GM19463 (cell line): ENCODE measurements around the gene FHIT.

Experiments used
- ATAC-seq: cut with Tn5 transposase; IDR thresholded peaks from one replicate; pipeline ENCODE4 v1.9.1; 2021; ENCODE audit warnings: mild to moderate bottlenecking, moderate library complexity; ENCODE audit not compliant: unreplicated experiment

Gene FHIT

GRCh38 chr3:59927056-59927455 is 1324.2 kb downstream of the FHIT start:
- no peak for ATAC-seq

GRCh38 chr3:59925946-59926345 is 1325.3 kb downstream of the FHIT start:
- ATAC-seq: no peak

GRCh38 chr3:59922192-59922591 is 1329.1 kb downstream of the FHIT start:
- no peak for ATAC-seq

GRCh38 chr3:59920822-59921221 is 1330.4 kb downstream of the FHIT start:
- no peak for ATAC-seq

GRCh38 chr3:59919586-59919985 is 1331.7 kb downstream of the FHIT start:
- no peak for ATAC-seq

GRCh38 chr3:59914251-59914650 is 1337.0 kb downstream of the FHIT start:
- ATAC-seq: no peak

GRCh38 chr3:59913645-59914044 is 1337.6 kb downstream of the FHIT start:
- ATAC-seq: no peak

GRCh38 chr3:59908701-59909100 is 1342.6 kb downstream of the FHIT start:
- no peak for ATAC-seq

GRCh38 chr3:59908280-59908679 is 1343.0 kb downstream of the FHIT start:
- ATAC-seq: no peak

GRCh38 chr3:59904296-59904695 is 1347.0 kb downstream of the FHIT start:
- no peak for ATAC-seq

- ATAC-seq: no peak
Observed at GRCh38 chr3:59899061-59899460, 1352.2 kb downstream of the FHIT start.

- no peak for ATAC-seq
Observed at GRCh38 chr3:59895972-59896371, 1355.3 kb downstream of the FHIT start.

GRCh38 chr3:59894425-59895121 is 1356.7 kb downstream of the FHIT start:
- no peak for ATAC-seq

GRCh38 chr3:59890639-59891038 is 1360.6 kb downstream of the FHIT start:
- ATAC-seq: no peak

GRCh38 chr3:59886790-59887189 is 1364.5 kb downstream of the FHIT start:
- ATAC-seq: no peak

- no peak for ATAC-seq
Observed at GRCh38 chr3:59885899-59886400, 1365.3 kb downstream of the FHIT start.

GRCh38 chr3:59885101-59885500 is 1366.2 kb downstream of the FHIT start:
- ATAC-seq: no peak

GRCh38 chr3:59884409-59884808 is 1366.8 kb downstream of the FHIT start:
- ATAC-seq: no peak

- ATAC-seq: no peak
Observed at GRCh38 chr3:59882746-59883145, 1368.5 kb downstream of the FHIT start.

GRCh38 chr3:59880717-59881116 is 1370.5 kb downstream of the FHIT start:
- ATAC-seq: no peak

GRCh38 chr3:59879031-59879581 is 1372.1 kb downstream of the FHIT start:
- ATAC-seq: no peak

GRCh38 chr3:59878038-59878427 is 1373.2 kb downstream of the FHIT start:
- ATAC-seq: no peak
